CD4-positive, alpha-beta T cell treated with Interleukin-10 for 1 hour (primary cell): ENCODE results near the gene HINT2.

Experiments used
- DNase-seq: peaks from one replicate; pipeline ENCODE4 v3.0.0-alpha.2; 2020

The HINT2 gene

DNA sequence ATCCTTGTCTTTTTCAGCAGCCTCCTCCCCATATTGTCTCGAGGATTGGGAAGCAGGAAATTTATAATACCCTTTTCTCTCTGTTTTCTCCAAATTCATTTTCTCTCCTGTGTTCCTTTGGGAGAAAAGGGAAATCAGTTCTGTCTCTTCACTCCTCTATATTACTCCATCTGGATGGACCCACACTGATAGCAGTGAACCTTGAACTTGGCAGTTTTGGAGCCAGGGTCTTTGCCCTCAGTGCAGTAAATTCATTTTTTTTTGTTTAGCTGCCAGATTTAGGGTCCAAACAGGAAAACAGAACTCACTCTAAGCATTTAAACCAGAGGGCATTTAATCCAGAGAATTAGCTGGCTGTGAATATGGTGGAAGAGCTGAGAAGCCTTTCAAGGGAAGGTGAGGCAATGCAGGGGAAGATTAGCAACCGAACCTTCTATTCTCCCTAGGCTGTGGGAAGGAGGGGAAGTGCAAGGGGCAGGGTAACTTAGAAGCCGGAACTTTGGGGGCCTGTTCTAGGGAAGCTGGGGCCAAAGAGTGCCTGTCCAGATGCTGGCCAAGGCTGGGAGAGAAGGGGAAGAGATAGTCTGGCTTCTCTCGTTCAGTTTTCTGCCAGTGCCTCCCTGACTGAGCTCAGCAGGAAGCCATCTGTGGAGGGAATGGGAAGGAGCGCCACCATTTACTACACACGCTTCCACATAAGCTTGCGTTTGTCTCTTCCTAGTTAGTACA is 39.8 kb downstream of the HINT2 start:
- no peak for DNase-seq

GRCh38 chr9:35771943-35772342 is 42.9 kb downstream of the HINT2 start:
- no peak for DNase-seq

GRCh38 chr9:35771534-35771933 is 43.3 kb downstream of the HINT2 start:
- DNase-seq: no peak

DNA sequence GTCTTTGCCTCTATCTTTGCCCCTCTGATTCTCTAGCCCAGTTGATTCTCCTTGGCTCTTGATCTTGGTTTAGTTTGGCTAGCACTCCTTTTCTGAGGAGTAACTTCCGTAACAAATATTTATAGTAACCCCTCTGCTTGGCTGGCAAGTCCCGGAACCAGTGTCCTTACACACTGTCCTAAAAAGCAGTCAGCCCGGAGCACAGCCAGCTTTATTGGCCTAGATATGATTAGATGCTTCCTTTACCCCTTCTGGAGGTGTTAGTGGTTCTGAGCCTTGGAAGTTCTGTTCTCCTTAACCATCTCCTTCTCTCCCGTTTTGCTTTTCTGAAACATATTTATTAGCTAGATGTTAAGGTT is 43.8 kb downstream of the HINT2 start:
- no peak for DNase-seq

GRCh38 chr9:35769763-35770162 is 45.1 kb downstream of the HINT2 start:
- no peak for DNase-seq

GRCh38 chr9:35767458-35767857 is 47.4 kb downstream of the HINT2 start:
- no peak for DNase-seq

- DNase-seq: no peak
Measured at GRCh38 chr9:35766997-35767396, 47.8 kb downstream of the HINT2 start.

DNA sequence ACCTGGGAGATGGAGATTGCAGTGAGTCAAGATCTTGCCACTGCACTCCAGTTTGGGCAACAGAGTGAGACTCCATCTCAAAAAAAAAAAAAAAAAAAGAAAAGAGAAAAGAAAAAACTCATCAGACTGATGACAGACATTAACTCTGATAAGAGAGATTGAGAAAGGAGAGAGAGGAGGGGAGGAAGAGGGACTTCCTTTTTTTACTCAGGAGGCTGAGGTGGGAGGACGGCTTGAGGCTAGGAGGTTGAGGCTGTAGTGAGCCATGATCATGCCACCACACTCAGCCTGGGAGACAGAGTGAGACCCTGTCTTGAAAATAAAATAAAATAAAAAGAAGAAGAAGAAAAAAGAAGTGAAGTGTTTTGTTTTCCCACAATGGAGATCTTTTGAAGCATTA is 51.0 kb downstream of the HINT2 start:
- DNase-seq: no peak

DNA sequence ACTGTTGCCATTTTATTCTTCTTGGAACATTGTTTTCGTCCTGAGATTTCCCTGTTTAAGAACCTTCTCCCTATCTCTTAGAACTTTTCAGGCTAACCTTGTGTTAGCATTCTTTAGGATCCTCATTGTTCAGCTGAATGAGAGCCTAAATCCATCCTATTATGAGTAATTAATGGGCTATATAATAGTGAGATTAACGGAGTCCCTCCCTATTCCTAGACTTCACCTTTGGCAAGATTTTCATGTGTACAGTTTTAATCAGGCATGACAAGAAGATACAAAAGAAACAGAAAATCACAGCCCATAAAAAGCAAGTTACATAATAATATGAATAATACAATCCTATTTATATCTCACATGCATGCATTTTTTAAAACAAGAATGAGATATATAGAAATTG is 51.7 kb downstream of the HINT2 start:
- DNase-seq: no peak
